HepG2 (cell line): ENCODE measurements around the gene APLNR.

Experiments used
- ATF7 ChIP-seq, 2 experiments: fragments of 450-650 bp in 1 of 2; sonication (generic) in 1 of 2; formaldehyde crosslinking in 1 of 2; IDR thresholded peaks; 2 replicates each; pipeline versions ENCODE4 v1.4.0 to v1.6.1; 2016 to 2020; ENCODE audit warnings: antibody characterized with exemption in 1 of 2, mild to moderate bottlenecking in 1 of 2, missing genetic modification reagents in 1 of 2
- PAF1 ChIP-seq: IDR thresholded peaks from 2 replicates; pipeline ENCODE4 v1.6.1; 2016; ENCODE audit warnings: missing genetic modification reagents, missing compliant biosample characterization
- PATZ1 ChIP-seq: sonication (generic); formaldehyde crosslinking; IDR thresholded peaks from 2 replicates; pipeline ENCODE4 v1.4.0; 2020; ENCODE audit warnings: missing genetic modification reagents
- POLR2AphosphoS5 ChIP-seq: IDR thresholded peaks from 2 replicates; pipeline ENCODE4 v1.6.1; 2012; ENCODE audit warnings: low read depth, low read length

GRCh38 chr11:57235761-57236703 lies 1.0 kb downstream of the APLNR start:
- TF ChIP-seq POLR2AphosphoS5 (no peak), ATF7 (IDR thresholded peaks at IDR 0.05) (no peak), ATF7 (CRISPR knock-in tag; IDR thresholded peaks at IDR 0.05) (no peak), PATZ1 (CRISPR knock-in tag) (no peak), PAF1 (CRISPR knock-in tag) (no peak)
